Stomach (tissue), 4 donors: ENCODE results near the gene GLCE.

Experiments used
- CTCF ChIP-seq, 7 experiments: fragments of 450-650 bp in 4 of 7; fragments of 200-600 bp in 3 of 7; sonication (generic) in 3 of 7; IDR thresholded peaks; one replicate each; pipeline ENCODE4 v1.5.1; 2016 to 2019; ENCODE audit warnings: antibody characterized with exemption in 7 of 7, control low read depth in 2 of 7, mild to moderate bottlenecking in 1 of 7
- EP300 ChIP-seq: sonication (generic); formaldehyde crosslinking; IDR thresholded peaks from one replicate; pipeline ENCODE4 v1.6.1; 2017; ENCODE audit warnings: antibody characterized with exemption

- TF ChIP-seq CTCF (IDR thresholded peaks at IDR 0.05) (no peak), EP300 (no peak)
Observed at GRCh38 chr15:69305933-69306568, 145.6 kb downstream of the GLCE start.
